ENCODE measurements around the gene TMEM59.
"Not testable (repeated sequence)": the region's sequence is repeated elsewhere in the genome, so short reads cannot be mapped to it uniquely, and the experiment has no call there.

TMEM59 gene

DNA sequence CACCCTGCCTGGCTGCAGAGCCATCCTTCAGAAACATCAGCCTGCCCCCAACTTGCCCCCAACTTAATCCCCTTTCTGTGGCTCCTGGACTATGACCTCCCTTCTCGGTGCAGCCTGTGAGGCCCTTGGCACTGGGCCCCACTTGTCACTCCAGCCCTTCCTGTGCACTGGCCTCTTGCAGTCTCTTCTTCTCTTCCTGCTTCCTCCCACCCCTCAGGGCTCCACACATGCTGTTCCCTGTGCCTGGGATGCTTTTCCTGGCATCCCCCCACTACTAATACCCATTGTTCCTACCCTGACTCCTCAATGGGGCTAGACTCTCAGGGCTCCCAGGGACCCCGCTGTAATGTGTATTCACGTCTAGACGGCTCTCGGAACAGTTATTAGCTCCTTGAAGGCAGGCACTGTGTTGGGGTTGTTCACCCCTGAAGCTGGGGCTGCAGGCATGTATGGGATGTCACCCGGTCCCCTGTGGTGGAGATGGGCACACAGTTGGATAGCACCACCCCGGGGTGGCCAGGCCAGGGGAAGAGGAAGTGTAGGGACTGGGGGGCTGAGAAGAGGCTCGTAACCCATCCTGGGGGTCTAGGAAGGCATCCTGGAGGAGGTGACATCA, 39.5 kb downstream of the TMEM59 start:
- no peak for DNase-seq (ENCODE audit: low spot score)

DNA sequence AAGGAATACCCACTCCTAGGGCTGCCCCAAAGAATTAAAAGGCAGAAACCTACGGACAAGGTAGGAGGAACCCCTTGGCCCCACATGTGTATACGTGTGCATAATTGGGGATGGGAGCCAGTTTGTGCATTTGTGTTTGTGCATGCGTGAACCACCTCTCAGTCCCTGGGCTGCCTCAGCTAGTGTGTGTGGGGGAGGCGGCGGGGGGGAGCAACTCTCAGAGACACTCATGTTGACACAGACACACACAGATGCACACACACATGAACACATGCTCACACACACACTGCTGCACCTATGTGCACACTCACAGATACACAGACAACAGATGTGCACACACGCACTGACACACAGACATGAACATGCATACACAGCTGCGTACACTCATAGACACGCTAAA, 40.1 kb downstream of the TMEM59 start:
- no peak for DNase-seq (ENCODE audit: low spot score)

DNA sequence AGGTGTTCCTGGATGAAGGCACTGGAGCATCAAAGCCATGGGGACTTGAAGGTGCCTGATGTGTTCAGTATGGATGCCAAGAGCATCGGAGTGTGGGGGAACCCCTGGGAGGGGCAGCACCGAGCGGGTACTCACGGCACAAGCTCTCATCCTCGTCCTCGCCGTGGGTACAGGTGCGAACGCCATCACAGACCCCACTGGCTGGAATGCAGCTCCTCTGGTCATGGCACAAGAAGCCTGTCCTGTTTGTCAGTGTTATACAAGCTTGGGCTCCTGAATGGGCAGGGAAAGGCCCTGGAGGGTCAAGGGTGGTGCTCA, 41.0 kb downstream of the TMEM59 start:
- DNase-seq (ENCODE audit: low spot score), result no peak

DNA sequence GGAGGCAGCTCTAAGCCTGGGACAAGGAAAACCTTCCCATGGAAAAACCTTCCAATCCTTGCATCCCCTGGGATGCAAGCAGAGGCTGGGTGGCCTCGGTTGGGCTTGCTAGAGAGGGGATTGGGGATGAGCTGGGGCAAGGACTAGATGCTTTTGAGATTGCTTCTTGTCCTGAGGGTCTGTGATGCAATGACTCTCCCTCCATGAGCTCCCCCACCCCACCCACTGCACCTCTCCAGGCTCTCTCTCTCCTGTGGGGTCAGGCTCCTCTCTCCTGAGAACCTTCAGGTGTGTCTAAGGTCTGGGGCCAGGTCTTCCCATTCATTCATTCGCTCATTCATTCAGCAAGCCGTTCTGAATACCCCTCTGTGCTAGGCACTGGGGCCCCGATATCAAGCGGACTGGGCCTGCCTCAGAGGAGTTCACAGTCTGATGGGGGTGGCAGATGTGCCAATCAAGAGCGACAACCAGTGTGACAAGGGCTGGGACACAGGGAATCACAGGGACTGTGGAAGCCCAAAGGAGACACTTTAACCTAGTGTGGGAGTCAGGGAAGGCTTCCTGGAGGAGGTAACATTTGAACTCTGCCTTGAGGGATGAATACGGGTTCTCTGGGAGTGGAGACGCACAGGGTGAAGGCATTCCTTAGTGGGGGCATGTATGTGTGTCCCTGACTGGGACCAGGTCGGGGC, 41.5 kb downstream of the TMEM59 start:
- DNase-seq (ENCODE audit: low spot score), result no peak

DNA sequence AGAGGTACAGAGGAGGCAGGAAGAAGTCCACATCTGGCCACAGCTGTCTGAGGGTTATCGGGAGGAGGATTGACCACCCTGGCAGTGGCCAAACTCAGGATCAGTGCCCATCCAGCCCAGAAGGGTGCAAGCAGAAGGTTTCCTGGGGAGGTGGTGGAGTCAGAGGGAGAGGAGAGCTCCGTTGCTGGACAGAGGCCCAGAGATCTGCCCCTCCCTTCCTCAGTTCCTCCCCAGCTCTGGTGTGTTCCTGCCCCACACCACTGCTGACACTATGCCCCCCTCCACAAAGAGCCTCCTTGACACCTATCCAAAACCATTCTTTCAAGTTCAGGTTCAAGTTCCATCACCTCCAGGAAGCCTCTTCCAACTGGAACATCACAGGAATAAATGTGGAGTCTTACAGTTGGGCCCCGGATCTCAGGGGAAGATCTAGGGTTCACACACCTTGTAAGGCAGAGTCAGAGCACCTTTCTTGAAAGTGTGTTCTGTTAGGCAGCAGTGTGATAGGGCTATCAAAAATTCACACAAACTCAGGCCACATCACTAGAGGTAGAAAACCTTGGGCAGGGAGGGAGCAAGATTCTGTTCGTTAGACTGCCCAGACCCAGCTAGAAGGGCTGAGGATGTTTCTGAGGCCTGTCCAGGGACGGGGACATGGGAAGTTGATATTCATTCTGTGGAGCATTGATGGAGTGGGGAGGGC, 42.4 kb downstream of the TMEM59 start:
- no peak for DNase-seq (ENCODE audit: low spot score)

DNA sequence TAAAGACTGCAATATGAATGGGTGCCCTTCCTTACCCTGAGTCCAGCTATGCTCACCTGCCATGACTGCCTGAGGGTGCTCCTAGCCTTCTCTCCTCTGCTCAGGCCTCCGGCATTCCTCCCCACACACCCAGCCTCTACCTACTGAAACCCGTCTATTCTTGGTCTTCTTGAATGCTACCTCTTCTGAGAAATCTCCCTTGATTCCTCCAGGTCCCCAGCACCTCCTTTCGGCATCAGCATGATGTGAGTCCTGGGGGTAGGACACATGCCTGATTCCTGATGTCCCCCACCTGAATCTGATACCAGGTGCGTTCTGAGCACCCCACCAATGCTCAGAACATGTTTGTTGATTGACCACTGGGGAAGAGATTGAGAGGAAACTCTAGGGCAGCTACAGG, 43.6 kb downstream of the TMEM59 start:
- DNase-seq (ENCODE audit: low spot score), result no peak

DNA sequence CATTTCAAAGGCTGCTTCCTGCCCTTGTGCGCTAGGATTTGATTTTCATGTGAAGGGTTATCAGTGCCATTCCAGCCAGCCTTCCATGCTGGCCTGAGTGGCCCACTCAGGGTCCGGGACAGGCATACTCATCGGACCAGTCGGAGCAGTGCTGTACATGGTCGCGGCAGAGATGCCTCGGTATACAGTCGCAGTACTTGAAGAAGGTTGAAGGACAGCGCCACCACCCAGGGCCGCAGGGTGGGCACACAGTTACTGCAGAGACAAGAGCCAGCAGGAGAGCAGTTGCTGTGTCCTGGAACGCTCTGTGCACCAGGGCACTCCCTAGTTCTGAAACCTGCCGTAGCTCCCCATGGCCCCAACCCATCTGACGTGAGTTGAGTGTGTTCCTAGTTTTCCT, 44.1 kb downstream of the TMEM59 start:
- no peak for DNase-seq (ENCODE audit: low spot score)

DNA sequence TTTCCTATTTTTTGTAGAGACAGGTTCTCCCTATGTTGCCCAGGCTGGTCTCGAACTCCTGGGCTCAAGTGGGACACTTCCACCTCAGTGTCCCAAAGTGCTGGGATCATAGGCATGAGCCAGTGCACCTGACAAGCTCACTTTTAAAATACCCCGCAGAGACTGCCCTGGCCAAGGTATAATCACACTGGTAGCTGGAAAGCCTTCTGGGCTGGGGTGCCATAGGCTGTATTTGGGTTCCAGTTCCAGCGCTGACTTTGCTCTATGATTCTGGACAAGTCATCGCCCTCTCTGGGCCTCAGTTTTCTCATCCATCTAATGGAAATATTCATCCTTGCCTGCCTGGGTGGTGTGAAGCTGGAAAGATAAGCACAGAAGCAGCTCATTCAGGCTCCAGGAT, 45.4 kb downstream of the TMEM59 start:
- DNase-seq (ENCODE audit: low spot score), result no peak

DNA sequence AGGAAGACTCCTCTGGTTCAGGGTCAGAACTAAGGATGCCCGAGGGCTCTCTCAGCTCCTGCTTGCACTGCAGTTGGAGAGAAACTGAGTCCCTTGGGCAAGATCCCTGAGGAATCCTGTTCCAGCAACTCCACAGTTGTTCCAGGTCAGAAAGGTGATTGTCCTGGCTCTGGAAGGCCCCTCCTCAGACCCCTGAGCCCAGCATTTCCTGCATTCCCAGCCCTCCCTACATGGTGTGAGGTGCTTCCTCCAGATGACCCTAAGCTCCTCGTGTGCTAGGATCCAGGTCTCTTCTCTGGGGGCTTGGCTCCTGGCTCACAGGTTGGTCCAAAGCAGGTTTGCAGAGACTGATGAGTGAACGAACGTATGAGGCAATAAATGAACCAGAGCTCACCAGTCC, 46.5 kb downstream of the TMEM59 start:
- no peak for DNase-seq (ENCODE audit: low spot score)

DNA sequence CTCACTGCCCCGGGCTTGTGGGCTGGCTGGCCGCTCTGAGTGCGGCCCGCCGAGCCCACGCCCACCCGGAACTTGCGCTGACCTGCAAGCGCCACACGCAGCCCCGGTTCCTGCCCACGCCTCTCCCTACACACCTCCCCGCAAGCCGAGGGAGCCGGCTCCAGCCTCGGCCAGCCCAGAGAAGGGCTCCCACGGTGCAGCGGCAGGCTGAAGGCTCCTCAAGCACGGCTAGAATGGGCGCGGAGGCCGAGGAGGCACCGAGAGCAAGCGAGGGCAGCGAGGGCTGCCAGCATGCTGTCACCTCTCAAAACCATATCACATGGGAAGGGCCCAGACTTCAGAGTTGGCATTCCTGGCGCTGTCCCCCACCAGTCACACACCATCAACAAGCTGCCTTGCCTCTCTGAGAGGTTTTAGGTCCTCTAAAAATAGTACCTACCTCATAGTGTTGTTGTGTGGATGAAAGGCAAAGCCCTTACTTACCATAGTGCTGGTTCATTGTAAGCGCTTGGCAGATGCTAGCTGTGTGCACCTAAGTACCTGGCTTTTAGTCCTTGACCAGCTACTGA, 48.4 kb downstream of the TMEM59 start:
- no peak for DNase-seq (ENCODE audit: low spot score)

DNA sequence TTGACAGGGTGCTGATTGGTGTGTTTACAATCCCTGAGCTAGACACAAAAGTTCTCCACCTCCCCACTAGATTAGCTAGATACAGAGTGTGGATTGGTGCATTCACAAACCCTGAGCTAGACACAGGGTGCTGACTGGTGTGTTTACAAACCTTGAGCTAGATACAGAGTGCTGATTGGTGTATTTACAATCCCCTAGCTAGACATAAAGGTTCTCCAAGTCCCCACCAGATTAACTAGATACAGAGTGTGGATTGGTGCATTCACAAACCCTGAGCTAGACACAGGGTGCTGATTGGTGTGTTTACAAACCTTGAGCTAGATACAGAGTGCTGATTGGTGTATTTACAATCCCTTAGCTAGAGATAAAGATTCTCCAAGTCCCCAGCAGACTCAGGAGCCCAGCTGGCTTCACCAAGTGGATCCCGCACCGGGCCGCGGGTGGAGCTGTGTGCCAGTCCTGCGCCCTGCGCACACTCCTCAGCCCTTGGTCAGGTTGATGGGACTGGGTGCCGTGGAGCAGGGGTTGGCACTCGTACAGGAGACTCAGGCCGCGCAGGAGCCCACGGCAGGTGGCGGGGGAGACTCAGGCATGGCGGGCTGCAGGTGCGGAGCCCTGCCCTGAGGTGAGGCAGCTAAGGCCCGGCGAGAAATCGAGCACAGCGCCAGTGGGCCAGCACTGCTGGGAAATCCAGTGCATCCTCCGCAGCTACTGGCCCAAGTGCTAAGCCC, 49.1 kb downstream of the TMEM59 start:
- not testable (repeated sequence) for DNase-seq (ENCODE audit: low spot score)

DNA sequence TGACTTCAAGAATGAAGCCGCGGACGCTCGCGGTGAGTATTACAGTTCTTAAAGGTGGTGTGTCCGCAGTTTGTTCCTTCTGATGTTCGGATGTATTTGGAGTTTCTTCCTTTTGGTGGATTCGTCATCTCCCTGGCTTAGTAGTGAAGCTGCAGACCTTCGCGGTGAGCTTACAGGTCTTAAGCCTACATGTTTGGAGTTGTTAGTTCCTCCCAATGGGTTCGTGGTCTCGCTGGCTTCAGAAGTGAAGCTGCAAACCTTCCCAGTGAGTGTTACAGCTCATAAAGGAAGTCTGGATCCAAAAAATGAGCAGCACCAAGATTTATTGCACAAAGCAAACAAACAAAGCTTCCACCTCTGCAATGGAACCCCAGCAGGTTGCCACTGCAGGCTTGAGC, 49.8 kb downstream of the TMEM59 start:
- no peak for DNase-seq (ENCODE audit: low spot score)

DNA sequence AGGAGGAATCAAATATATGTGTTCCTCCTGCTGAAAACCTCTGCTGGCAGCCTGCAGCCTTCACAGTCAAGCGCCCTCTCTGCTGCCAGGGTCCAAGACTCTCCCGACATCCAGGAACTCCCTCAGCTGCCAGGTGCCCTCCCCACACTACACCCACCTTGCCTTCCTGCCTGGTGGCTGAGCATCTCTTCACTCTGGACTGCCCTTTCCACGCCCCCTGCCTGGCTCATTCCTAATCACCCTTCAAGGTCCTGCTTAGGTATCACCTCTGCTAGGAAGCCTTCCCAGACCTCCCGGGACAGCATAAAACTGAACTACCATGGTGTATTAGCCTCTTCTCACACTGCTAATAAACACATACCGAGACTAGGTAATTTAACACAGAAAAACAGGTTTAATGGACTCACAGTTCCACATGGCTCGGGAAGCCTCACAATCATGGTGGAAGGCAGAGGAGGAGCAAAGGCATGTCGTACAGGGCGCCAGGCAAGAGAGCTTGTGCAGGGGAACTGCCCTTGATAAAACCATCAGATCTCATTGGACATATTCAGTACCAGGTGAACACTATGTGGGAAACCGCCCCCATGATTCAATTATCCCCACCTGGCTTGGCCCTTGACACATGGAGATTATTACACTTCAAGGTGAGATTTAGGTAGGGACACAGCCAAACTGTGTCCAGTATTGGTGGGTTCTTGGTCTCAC, 50.3 kb downstream of the TMEM59 start:
- no peak for DNase-seq (ENCODE audit: low spot score)

DNA sequence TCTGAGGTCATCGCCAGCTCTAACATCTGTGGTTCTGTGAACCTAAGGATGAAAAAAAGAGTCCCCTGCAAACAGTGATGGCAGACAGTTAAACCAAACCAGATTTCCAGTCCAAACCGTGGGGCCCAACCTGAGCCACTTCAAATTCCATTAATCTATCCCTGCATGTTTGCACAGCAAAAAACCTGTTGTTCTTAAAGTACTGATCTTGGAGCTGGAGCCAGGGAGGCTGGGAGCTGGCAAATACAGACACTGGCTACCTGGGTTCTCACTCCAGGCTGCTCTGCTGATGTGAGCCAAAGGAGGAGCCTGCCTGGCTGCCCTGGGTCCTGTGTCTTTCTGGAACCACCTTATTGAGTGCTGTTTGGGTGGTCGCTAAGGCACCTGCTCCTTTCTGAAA, 51.4 kb downstream of the TMEM59 start:
- DNase-seq (ENCODE audit: low spot score), result no peak

DNA sequence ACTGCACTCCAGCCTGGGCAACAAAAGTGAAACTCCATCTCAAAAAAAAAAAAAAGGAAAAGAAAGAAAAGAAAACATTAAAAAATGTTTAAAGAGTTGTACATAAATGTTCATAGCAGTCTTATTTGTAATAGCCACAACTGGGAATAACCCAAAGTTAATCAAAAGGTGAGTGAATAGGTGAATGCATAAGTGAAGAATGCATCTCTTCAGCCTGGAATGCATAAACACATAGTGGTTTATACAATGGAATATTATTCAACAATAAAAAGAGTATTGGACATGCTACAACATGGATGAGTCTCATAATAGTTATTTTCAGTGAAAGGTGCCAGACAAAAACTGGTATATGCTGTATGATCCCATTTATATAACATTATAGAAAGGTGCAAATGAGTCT, 53.1 kb downstream of the TMEM59 start:
- DNase-seq (ENCODE audit: low spot score), result no peak

DNA sequence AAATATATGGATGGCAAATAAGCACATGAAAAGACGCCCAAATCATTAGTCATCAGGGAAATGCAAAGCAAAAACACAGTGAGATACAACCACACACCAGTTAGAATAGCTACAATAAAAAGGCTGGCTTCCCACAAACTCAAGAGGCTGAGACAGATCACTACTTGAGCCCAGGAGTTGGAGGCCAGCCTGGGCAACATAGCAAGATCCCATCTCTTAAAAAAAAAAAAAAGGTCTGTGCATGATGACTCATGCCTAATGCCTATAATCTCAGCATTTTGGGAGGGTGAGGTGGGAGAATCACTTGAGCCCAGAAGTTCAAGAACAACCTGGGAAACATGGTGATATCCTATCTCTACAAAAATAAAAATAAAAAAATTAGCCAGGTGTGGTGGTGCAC, 54.8 kb downstream of the TMEM59 start:
- DNase-seq (ENCODE audit: low spot score), result no peak

DNA sequence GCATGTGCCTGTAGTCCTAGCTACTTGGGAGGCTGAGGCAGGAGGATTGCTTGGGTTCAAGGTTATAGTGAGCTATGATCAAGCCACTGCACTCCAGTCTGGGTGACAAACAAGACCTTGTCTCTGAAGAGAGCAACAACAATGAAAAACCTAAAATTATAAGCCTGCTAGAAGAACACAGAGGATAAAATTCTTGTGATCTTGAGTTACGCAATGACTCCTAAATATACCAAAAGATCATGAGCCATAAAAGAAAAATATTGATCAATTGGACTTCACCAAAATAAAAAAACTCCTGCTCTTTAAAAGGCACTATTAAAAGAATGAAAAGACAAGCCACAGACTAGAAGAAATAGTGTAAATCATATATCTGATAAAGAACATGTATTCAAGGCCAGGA, 57.3 kb downstream of the TMEM59 start:
- DNase-seq (ENCODE audit: low spot score), result no peak

DNA sequence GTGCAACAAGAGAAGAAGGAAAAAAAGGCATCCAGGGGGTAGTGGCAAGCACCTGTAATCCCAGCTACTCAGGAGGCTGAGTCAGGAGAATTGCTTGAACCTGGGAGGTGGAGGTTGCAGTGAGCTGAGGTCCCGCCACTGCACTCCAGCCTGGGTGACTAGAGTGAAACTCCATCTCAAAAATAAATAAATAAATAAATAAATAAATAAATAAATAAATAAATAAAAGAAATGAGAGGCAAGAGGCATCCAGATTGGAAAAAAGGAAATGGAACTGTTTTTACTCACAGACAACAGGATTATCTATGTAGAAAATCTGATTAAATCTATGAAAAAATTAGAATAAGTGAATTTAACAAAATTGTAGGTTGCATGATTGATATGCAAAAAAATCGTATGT, 58.5 kb downstream of the TMEM59 start:
- DNase-seq (ENCODE audit: low spot score), result not testable (repeated sequence)

DNA sequence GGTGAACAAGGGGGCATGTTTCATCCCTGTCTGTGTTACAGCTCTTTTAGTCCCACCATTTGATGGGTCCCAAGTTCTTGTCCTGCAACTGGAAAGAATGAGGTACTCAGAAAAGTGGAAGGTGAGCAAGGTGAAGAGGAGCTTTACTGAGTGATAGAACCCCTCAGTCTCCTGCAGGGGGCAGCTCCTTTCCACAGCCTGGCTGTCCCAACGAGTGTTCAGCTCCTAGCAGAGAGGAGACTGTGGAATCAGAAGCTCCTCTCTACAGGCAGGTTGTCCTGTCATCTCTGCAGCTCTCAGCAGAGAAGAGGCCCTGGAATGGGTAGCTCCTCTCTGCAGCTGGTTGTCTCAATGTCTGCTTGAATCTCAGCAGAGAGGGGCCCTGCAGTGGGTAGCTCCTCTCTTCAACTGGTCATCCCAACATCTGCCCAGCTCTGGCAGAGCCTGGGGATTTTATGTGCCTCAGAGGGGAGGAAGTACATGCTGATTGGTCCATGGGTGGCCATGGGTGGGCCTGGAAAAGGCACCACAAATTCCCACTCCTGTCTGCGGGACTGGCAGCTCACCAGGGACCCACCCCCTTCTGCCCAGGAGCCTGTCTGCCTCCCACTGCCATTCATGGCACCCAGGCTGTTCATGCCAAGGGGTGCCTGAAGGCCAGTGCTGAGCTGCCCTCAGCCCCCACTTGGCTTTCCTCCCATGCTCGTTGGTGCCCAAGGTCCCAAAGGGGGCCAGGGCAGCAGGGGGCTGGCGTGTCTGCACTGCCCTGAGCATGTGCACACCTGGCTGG, 60.7 kb downstream of the TMEM59 start:
- DNase-seq (ENCODE audit: low spot score), result no peak

DNA sequence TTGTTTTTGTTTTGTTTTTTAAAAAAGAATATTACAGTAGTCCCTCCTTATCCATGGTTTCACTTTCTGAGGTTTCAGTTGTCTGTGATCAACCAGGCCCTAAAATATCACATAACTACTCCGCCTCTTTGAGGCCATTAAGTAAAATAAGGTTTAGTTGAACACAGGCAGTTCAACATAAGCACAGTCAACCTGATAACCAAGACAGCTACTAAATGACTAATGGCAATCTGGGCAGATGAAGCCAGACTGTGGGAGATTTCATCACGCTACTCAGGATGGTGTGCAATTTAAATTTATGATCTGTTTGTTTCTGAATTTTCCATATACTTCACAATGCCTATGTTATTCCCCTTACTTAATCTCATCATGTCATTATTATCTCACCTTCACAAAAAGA, 65.1 kb downstream of the TMEM59 start:
- DNase-seq (ENCODE audit: low spot score), result no peak

DNA sequence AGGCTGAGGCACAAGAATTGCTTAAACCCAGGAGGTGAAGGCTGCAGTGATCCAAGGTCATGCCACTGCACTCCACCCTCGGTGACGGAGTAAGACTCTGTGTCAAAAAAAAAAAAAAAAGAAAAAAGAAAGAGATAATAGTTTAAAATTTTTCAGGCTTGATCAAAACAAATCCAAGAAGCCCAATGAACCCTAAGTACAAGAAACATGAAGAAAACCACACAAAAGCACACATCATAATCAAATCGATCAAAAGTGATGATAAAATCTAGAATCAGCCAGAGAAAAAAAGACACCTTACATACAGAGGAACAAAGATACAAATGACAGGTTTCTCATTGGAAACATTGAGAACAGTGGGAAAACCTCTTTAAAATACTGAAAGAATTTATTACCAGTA, 66.5 kb downstream of the TMEM59 start:
- DNase-seq (ENCODE audit: low spot score), result no peak
